CD4-positive, alpha-beta T cell treated with Interleukin-10 for 1 hour (primary cell): ENCODE results near the gene MAP3K8.

Source experiments
- DNase-seq: peaks from one replicate; pipeline ENCODE4 v3.0.0-alpha.2; 2020

Gene MAP3K8

DNA sequence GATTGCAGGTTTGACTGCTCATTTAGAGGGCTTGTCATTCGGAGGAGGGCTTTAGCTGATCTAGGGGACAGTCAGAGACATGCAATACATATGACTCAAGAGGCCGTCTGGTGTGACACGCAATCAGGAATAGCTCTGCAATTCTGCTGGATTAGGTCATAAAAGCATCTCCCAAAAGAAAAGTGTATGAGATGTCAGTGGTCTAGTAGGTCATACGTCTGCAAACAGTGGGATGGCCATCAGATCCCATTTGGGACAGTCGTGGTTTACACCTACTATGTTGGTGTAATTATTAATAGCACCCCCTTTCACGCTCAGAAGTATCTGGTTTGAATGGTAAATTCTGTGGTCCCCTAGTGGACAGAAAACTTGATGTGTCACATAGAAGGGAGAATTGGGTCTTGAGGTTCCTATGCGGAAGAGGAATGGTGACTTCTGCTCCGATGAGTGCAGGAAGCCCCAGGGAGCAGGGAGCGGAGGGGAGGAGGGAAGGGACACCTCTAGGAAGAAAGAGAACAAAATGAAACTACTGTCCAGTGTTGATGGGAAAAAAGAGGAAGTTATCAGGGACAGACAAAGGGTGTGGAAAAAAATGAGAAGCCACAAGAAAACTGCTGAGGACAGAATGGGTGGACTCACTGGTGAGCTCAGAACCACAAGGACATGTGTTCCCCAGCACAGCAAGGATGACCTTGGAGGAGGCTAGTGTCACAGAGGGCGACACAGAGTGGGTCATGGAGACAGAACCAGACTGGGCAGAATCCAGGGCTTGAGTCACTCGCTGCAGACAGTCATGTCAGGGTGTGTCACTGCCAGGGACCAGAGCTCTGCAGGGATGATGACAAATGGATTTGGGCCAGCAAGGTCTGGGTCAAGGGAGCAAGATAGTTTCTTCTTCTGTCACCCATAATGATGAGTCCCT is 59.9 kb downstream of the MAP3K8 start:
- DNase-seq = peak; percentile 26

DNA sequence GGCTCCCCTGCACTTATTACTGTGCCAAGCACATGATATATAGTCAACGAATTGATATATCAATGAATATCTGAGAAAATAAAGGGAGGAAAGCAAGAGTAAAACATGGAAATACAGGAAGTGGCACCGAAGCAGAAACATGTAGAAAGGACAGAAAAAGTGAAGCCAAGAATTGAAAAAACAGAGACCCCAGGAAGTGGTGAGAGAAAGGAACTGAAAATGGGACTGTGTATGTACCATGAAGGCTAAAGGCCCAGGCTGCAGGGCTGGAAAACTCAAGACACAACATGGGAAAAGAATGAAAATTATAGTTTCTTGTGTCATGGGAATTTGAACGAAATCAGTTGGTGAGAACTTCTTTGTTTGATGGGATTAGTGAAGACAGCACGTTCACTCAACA is 60.6 kb downstream of the MAP3K8 start:
- no peak for DNase-seq

DNA sequence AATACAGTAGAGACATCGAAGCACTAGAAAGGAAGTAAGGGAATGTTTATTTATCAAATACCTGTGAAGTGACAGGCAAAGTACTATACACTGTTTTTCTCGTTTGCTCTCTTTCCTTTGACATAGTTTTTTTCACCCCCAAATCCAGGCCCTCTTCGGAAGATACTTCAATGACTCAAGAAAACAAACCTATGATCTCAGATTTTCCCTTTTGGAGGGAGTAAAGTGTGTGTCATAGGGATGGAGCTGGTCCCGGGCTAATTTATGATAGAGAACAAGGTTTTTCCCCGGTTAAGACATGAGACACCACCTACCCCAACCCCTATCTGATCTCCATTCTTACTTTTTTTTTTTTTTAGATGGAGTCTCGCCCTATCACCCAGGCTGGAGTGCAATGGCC is 61.7 kb downstream of the MAP3K8 start:
- no peak for DNase-seq

DNA sequence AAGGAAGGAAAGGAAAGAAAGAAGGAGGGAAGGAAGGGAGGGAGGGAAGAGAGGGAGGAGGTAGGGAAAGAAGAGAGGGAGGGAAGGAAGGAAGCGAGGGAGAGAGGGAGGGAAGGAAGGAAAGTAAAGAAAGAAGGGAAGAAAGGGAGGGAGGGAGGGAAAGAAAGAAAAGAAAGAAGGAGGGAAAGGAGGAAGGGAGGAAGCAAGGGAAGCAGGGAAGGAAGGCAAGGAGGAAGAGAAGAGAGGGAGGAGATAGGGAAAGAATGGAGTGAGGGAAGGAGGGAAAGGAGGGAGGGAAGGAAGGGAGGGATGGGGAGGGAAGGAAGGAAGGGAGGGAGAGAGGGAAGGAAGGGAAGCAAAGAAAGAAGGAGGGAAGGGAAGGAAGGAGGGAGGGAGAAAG is 65.8 kb downstream of the MAP3K8 start:
- no peak for DNase-seq

DNA sequence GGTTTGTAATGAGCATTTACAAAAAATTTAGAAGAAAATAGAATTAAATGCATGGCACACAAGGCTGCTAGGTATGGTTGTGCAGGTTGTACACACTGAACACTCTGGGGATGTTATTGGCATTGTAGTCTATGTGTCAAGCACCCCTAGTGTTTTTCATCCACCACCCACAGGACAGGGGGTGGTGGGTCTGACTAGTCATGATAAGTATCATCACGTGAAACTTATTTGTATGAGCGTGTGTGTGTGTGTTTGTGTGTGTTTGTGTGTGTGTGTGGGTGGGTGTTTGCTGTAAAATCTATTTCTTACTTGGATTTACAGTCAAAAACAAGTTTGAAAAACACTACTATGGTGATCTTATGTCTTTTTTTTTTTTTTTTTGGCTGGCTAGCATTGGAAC is 66.5 kb downstream of the MAP3K8 start:
- DNase-seq = no peak

DNA sequence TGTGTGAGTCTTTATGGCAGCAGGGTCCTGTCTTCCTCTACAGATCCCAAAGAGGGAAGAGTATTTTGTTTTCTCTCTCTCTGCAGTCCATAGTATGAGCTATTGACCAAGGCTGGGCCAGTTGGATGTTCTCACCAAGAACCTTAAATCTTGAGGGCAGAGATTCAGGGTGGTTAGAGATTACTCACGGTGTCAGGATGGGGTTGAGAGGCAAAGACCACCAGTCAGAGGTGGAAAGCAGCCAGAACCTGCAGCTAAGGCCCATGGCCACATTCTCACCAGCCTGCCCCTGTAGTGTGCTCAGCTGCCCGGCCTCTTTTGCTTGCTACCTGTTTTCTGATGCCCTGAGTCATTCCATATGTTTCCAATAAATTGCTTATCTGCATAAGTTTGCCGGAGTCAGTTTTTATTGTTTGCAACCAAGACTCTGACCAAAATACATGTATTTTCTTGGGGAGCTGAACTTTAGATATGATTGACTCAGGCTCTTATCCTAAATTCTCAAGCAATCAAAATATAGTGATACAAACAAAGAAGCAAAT is 67.0 kb downstream of the MAP3K8 start:
- no peak for DNase-seq

DNA sequence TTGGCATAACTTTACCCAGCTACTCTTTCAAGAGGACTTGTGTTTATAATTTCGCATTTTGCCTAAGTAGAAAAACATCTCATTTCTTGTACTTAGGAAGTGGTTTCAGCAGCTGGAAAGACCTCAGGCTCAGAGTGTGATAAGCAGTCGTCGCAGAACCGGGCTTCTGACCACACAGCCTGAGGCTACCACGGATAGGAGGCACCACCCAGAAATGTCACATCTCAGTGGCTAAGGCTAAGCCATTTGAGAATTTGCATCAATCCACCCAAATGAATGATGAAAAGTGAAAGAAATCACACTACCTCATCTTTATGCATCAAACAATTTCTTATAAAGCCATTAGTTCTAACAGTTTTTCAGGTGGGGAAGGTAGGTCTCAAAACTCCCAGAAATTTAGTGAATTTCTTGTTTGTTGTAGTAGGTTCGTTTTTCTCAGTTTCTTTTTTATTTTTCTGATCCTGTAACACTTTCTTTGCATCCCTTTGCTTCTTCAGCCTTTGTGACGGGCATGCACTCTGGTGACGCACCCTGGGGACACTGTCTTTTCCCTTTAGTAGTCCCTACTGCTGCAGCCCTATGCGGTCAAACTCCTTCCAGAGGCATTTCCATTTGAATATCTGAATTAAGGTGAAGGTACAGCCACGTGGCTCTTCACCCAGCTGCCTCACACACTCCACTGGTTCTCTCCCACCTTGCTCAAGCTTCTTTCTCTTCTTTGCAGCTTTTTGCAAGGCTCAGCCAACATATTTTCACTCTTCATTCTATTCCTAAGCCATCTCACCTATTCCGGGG is 68.5 kb downstream of the MAP3K8 start:
- peak; percentile 61 for DNase-seq

DNA sequence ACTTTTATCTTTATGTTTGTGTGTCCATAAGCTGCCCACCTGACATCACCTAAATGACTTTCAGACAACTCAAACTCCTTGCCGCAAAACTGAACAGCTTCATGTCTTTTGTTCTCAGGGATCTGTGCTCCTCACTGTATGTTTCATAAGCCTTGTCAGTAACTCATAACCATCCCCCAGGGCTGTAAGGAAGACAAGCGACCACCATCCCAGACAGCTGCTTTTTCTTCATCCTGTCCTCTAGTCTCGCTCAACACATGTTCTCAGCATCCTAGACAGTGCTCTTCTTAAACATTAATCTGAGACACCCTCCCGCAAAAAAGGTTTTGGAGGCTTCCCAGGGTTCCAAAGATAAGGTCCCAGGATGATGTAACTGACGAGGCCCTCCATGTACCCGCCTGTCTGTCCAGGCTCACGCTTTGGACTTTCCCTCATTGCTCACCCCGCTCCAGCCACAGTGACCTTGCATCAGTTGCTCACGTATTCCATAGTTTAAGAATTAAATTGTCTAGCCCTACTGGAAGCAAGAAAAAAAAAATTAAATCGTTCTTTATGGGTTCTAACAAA is 69.8 kb downstream of the MAP3K8 start:
- DNase-seq = no peak

DNA sequence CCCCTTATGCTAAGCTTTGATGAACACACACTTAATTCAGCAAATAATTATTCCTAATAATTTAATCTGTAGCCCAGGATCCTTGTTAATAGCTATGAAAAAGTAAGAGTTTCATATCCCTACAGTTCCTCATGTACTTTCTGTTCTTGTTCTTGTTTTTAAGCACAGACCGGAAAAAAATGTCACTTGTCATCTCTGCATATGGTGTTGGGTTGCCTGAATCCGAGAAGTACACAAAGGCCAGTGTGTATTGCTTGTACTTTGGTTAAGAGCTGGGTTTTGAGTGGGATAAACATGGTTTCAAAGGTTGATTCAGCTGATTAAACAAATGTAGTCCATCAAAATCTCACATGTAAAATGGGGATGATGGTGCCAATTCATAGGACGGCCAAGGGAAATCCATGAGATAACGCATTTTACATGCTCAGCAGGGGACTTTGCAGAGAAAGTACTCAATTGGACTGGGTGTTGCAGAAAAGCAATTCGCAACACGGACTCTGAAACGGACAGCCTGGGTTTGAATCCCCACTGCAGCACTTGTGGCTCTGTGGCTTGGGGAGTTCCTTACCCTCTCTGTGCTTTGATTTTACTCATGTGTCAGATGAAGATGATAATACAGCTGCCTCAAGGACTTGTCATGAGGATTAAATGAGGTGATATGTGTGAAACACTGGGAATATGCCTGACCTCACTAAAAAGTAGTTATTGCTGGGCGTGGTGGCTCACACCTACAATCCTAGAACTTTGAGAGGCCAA is 71.7 kb downstream of the MAP3K8 start:
- no peak for DNase-seq

DNA sequence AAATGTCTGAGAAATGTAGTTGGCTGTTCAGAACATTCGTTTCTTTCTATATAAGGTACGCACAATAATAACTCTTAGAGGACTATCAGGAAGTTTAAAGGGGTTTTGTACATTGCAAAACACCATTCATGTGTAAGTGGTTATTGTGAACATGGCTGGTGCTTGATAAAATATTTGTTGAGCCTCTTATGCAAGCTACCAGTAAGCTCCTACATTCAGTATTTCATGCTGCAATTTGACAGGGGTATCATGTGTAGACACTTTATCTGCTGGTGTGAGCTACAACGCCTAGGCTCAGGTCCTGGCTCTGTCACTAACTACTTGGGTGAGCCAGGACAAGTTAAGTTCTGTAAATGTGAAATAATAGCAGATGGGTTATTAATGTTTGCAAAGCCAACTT is 75.5 kb downstream of the MAP3K8 start:
- DNase-seq = no peak

DNA sequence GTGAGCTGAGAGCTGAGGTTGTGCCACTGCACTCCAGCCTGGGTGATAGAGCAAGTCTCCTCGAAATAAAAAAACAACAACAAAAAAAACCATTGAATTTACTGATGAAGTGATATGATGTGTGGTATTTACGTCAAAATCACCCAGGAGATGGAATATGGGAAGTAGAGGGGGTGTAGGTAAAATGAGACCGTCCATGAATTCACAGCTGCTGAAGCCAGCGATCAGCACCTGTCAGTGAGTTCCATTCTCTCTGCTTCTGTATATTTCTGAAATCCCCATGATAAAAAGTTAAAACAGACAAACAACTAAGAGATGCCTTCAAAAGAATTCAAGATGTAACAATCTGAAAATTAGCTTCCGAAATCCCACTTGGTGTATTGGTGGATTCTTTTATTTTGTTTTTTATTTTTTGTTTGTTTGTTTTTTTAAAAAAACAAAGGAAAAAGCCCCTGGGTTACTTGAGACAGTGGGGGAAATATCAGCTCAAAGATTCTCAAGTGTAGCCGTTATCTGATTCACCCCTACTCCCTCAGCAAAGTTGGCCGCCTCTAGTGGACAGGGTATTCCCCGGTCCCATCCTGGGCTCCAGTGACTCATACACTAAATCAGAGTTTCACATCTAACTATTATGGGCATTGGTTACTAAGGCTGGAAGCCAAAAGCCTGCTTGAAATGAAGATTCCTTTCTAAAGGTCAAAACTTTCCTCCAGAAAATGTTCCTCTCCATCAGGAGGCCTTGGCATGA is 76.4 kb downstream of the MAP3K8 start:
- no peak for DNase-seq

DNA sequence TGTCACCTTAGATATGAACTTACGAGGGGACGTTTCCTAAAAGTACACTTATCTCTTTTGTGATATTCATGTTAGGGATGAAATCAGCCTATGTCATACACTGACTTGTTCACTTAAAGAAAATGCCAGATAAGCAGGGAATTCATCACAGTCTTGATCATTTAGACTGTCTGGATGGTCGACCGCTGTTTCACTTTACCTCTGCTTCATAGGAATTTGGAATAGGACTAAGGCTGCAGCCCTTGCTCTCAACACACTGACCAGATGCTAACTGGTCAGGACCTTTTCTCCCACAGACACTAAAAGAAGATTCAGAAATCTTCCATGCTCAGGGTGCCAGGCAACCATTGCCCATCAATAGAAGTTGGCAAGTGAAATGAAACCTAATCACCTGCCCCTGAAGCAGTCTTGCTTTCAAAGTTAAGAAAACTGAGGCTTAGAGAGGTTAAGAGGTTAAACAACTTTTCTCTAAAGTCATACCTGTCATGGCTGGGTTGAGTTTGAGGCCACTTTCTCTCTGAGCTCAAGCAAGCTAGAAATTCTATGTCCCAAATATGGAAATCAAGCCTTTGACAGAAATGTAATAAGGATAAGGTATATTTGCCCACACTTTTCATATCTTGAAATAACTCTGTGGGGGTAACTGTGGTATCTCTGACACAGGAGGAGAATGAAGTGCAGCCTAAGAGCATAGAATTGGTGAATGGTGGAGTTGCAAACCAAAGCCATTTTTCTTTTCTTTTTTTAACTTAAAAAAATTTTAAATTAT is 77.1 kb downstream of the MAP3K8 start:
- DNase-seq = no peak
